ENCODE results near the gene METTL25.
"Not testable (repeated sequence)": the region's sequence is repeated elsewhere in the genome, so short reads cannot be mapped to it uniquely, and the experiment has no call there.

The METTL25 gene, protein sequence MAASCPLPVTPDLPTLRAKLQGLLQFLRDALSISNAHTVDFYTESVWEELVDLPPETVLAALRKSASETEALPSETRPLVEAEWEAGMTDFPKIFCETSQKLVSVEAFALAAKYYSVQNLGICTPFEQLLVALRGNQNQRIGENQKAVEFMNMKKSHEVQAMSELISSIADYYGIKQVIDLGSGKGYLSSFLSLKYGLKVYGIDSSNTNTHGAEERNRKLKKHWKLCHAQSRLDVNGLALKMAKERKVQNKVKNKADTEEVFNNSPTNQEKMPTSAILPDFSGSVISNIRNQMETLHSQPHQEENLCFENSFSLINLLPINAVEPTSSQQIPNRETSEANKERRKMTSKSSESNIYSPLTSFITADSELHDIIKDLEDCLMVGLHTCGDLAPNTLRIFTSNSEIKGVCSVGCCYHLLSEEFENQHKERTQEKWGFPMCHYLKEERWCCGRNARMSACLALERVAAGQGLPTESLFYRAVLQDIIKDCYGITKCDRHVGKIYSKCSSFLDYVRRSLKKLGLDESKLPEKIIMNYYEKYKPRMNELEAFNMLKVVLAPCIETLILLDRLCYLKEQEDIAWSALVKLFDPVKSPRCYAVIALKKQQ

DNA sequence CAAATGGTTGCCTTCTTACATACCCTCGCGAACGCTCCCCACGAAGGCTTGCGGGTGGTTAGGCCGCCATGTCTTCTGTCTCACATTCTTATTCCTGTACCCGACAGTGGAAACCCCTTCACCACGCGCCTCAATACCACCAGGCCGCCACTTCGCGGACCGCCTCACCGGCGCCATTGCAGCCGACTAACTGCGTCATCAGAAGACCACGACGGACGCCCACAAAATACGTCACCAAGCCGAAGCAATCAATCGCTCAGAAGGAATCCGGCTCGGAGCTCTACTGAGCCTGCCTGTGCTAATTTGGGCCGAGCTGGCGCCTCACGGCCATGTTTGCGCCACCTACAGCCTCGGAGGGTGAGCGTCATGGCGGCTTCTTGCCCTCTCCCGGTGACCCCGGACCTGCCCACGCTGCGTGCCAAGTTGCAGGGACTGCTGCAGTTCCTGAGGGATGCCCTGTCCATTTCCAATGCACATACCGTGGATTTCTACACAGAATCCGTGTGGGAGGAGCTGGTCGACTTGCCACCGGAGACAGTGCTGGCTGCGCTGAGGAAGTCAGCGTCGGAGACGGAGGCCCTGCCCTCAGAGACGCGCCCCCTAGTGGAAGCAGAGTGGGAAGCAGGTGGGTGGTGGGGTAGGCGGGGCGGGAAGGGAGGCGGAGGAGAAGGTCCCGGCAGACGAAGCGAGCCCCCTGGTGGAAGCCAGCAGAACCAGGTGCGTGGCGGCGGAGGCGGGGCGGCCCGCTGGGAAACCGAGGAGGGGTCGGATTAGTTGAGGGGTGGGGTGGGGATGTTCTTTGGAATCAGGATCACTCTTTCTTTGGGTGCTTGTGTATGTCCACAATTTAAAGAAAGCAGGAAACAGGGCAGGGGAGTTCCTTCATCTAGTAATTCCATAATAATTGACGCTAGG lies at the start of gene METTL25, which contains the start of gene CCDC59:
Gene METTL25, plus strand, starts transcription at position 330 of the 915 bp plus-strand sequence. Its CDS starts 37 bp downstream, at position 367.
Gene CCDC59, minus strand, starts transcription at position 188 of the 915 bp plus-strand sequence. Its CDS starts 11 bp downstream, at position 177.
- peak; percentile 98 for DNase-seq

DNA sequence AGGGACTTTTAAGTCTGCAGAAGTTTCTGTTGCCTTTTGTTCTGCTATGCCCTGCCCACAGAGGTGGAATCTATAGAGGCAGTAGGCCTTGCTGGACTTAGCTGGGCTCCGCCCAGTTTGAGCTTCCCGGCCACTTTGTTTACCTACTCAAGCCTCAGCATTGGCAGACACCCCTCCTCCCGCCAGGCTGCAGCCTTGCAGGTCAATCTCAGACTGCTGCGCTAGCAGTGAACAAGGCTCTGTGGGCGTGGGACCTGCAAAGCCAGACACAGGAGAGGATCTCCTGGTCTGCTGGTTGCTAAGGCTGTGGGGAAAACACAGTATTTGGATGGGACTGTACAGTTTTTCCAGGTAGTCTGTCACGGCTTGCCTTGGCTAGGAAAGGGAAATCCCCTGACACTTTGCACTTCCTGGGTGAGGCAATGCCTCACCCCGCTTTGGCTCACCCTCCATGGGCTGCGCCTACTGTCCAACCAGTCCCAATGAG lies 43.9 kb upstream of the METTL25 start:
- DNase-seq: no peak

DNA sequence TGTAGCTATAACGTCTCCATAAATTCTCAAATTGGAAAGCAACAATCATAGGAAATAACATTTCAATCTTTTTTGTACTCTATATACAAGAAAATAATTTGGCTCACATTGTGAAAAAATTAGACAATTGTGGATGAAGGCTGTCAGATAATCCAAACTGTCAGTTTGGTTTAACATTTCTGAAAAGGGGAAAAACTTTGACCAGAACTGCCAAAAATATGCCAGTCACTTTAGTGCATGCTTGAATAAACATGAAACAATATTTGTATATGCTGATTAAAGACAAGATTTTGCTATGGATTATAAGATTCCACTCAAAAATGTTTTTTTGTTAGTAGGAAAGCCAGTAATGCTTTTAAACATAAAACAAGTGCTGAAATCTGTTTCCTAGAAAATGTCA lies 39.1 kb upstream of the METTL25 start:
- DNase-seq: no peak

DNA sequence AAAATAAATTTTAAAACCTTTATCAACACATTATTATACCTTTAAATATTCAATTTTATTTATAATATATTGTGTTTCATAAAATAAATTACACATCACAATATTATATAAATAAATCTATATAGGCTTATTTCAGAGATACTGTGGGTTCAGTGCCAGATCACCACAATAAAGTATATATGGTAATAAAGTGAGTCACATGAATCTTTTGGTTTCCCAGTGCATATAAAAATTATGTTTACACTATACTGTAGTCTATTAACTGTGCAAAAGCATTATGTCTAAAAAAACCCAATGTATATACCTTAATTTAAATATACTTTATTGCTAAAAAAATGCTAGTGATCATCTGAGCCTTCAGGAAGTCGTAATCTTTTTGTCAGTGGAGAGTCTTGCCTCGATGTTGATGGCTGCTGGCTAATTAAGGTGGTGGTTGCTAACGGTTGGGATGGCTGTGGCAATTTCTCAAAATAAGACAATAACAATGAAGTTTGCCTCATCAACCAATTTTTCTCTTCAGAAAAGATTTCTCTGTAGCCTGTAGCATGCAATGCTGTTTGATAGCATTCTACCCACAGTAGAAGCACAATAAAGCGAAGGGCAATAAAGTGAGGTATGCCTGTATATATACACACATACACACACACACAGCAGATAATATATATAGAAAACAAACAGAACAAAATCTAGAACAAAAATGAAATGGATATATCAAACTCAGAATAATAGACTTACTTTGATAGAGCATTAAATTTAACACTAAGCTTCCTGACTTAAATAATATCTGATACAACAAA lies 32.6 kb upstream of the METTL25 start:
- no peak for DNase-seq

DNA sequence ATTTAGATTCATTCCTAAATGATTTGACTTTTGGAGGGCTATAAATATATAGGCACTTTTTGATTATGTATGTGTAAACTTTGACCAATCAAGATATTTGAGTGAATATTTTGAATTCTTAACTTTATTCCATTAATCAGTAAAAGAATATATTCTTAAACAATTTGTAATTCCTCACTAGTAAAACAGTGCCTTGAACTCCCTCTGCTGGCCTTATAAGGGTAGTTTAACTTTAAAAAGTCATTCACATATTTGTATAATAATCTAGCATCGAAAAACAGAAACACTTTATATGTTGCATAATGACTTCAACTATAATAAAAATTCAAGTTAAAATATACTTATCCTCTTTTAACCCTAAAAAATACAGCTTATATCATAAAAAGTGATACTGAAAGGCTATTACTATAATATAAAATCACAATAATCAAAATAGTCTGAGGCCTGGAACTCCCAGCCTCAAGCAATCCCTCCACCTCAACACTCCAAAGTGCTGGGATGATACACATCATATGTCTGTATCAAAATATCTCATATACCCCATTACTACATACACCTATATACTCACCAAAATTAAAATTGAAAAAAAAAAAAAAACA lies 31.3 kb upstream of the METTL25 start:
- peak; percentile 3 for DNase-seq

DNA sequence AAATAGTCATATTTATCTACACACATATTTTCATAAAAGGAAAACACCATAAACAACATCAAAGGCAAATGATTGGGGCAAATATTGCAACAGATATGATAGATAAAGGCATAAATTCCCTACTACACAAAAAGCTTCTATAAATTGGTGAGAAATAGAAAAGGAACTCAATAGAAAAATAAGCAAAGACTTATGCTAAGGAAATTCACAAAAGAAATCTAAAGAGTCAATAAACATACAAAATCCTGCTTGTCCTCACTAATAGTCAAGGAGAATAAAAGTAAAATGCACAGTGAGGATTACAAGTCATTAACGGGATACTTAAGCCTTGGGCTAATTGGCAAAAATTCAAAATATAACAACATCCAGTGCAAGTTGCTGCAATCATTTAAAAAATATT lies 30.5 kb upstream of the METTL25 start:
- no peak for DNase-seq

DNA sequence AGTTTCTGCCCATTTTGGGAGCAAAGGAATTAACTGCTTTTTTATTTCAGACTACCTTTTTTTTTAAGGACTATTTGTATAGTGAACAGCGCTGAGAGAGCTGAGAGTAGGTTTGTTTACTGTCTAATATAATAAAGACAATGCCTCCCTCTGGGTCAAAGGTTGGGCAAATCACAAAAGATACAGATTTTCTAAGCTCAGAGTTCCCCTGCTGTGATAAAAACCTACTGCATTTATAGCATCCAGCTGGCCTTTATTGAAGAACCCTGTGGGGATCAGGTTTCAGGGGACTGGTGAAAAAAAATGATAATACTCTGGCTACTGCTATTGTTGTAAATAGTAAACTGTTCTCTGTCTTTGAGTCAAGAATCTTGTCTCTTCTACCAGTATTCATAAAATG lies 28.8 kb upstream of the METTL25 start:
- no peak for DNase-seq

DNA sequence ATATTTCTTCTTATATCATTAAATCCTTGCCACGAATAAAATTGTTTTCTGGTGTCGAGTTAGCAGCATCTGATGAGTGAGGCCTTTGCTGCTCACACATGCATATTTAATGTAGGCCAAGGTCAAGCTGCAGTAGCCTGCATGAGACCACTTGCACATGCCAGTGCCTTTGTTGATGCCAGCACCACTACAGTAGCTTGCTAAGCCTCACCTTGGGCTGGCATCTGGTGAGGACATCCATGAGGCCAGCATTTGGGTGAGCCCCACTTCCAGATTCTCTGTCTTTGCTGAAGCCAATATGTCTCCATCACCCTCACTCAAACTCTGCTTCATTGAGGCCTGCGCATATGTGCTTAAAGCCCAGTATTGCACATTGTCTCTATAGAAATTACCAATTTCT lies 8.2 kb upstream of the METTL25 start:
- DNase-seq: no peak

DNA sequence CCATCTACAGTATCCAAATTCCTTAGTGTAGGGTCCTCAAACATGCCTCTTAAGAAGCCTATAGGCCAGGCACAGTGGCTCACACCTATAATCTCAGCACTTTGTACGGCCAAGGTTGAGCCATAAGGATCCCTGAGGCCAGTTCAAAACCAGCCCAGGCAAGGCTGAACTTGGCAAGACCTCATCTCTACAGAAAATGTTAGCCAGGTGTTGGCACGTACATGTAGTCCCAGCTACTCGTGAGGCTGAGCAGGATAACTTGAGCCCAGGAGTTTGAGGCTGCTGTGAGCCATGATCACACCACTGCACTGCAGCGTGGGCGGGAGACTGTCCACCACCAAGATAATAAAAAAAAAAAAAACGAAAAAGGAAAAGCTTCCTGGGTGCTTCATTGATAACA lies 6.9 kb upstream of the METTL25 start:
- no peak for DNase-seq

DNA sequence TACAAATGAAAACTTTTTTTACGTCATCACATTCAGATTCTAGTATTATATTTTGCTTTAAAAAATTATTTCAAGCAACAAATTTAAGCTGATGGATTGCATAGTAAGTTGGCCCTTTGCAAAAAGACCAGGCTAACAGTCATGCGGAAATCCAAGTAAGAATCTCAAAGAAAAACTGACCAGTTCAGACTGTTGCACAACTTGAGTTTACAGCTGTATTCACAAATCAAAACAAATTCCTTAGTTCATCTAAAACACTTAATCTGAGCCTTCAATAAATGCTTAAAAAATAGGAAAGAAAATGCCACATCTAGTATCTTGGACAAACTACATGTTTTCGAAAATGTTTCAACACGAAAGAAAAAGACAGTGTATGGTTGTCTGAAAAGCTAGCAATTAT lies 989 bp upstream of the METTL25 start:
- no peak for DNase-seq

DNA sequence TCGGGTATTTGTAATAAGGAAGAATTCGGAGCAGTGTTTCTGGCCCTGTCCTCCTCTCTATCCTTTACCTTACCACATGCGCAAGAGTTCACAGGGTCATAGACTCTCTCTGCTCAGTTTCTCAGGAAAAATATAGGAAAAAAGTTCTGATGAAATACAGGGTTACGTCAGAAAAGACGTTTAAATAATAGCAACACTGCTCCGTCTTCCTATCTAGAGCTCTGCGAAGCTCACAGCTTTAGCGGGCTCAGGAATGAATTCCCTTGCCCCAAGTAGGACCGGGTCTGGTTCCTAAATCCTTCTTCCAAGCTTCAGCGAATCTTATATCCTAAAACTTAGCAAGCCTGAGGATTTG lies 507 bp upstream of the METTL25 start:
- peak; percentile 10 for DNase-seq

DNA sequence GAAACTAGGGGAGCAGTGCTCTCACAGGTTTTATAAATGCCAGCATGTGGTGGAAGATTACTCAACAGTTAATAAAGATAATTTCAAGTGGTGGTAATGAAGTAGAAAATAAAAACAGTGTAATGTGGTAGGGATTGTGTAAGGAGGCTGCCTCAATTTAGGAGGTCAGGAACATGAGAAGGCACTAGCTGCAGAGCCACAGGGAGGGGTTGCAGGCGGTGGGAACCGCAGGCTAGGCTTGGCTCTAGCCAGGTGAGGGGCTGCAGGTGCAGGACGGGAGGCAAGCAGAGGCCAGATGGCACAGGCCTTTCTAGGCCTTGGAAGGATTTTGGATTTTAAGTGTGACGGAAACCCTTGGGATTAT lies 768 bp downstream of the METTL25 start:
- no peak for DNase-seq

DNA sequence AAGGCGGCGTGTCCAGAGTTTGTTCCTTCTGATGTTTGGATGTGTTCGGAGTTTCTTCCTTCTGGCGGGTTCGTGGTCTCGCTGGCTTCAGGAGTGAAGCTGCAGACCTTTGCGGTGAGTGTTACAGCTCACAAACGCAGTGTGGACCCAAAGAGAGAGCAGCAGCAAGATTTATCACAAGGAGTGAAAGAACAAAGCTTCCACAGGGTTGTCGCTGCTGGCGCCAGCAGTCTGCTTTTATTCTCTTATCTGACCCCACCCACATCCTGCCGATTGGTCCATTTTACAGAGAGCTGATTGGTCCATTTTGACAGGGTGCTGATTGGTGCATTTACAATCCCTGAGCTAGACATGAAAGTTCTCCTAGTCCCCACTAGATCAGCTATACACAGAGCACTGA lies 2.5 kb downstream of the METTL25 start:
- DNase-seq: not testable (repeated sequence)

DNA sequence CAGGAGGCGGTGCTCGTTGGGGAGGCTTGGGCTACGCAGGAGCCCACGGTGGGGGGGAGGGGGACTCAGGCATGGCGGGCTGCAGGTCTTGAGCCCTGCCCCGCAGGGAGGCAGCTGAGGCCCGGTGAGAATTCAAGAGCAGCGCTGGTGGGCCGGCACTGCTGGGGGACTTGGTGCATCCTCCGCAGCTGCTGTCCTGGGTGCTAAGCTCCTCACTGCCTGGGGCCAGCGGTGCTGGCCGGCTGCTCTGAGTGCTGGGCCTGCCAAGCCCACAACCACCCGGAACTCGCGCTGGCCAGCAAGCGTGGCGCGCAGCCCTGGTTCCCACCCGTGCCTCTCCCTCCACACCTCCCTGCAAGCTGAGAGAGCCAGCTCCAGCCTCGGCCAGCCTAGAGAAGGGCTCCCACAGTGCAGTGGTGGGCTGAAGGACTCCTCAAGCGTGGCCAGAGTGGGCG lies 3.2 kb downstream of the METTL25 start:
- no peak for DNase-seq

DNA sequence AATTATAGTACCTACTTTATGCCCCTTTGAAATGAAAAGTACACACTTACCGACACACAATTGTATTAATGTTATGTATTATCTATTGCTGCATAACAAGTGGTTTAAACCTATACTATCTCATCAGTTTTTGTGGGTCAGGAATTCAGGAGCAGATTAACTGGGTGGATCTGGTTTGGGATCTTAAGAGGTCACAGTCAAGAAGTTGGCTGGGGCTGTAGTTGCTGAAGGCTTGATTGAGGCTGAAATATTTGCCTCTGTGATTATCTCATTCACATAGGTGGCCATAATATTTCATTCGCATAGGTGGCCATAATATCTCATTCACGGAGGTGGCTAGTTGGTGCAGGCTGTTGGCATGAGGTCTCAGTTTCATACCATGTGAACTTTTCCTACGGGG lies 5.7 kb downstream of the METTL25 start:
- DNase-seq: no peak

DNA sequence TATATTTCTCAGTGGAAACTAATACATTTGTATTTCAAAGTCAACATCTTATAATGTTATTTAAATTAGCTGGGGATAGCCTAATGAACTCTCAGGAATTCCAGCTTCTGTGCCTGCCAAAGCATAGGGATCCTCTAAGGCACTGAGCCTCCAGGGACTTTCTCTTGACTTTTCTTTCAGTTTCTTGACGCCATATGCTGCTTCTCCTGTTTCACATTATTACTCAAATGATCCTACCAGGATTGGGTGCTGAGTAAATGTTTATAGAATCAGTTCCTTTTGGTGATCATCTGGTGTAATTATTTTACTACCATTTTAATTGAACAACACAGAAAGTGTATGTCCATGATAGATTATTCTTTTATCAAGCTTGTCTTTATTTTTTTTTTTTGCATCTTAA lies 7.9 kb downstream of the METTL25 start:
- no peak for DNase-seq

DNA sequence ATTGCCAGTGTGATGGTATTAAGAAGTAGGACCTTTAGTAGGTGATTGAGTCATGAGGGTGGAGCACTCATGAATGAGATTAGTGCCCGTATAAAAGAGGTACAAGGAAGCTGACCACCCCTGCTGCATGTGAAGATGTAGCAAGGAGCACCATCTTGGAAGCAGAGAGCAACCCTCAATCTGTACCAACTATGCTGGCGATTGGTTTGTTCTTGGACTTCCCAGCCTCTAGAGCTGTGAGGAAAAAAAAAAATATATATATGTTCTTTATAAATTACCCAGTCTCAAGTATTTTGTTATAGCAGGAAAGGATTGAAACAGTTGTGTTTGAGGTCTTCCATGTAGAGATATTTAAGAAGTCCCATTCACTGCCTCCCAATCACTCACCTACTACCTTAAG lies 16.9 kb downstream of the METTL25 start:
- DNase-seq: no peak

DNA sequence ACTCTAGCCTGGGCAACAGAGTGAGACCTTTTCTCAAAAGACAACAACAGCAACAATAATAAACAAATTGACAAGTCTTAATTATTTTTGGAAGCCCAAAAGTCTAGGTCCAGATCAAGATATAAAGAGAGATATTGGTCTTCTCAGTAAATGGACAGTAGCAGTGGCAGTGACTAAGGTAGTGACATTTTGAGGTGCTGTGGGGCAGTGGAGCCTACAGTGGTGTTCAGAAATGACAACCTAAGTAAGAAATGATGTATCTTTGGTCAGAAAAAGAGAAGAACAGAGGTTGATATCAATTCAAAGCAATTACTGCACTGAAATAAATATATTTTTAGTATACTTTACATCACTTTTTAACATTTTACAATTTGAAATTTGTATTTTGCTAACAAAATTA lies 20.7 kb downstream of the METTL25 start:
- DNase-seq: no peak

DNA sequence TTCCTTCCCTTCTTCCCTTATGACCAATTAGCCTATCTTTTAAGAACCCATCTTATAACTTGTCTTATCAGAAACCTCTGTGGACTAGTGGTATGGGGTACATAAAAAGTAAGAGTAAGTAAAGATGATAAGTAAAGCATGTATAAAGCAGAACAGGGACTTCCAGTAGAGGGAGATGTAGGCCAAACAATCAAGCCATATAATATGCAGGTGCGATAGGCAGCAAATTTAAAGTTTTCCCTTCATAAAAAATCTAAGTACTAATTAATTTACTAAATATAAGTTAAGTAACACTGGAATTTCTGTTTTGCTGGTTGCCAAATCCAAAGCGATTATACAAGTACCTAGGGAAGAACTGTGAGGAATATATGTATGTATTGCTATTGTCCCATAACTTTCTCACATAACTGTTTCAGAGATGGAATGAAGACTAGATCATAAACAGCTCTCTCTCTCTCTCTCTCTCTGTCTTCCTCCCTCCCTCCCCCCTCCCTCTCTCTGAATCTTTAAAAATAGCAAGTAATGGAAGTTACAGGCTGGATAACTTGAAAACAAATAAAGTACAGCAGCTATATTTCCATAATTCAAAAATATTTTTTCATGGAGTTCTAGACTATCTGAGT lies 25.7 kb downstream of the METTL25 start:
- no peak for DNase-seq

DNA sequence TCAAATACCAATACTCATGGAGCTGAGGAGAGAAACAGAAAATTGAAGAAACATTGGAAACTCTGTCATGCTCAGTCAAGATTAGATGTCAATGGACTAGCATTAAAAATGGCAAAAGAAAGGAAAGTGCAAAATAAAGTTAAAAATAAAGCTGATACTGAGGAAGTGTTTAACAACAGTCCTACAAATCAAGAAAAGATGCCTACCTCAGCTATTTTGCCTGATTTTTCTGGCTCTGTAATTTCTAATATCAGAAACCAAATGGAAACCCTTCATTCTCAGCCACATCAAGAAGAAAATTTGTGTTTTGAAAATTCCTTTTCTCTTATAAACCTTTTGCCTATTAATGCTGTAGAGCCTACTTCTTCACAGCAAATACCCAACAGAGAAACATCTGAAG lies 40.5 kb downstream of the METTL25 start:
- no peak for DNase-seq

DNA sequence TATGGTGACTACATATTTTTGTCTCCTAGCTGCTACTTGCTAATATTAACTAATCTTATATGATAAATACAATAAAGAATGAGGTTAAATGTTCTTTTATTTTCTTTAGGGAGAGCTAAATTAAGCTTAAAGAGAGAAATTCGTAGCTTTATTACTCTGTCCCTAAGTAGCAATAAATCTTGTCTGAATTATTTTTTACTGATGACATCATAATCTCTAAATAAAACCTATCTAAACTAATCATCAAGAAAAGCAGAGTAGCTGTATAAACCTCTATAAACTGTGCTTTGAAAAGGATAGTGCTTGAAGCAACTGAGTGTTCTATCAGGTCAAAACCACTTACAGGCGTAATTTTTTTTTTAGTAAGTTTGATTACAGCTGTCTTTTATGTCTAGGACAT lies 42.5 kb downstream of the METTL25 start:
- no peak for DNase-seq

DNA sequence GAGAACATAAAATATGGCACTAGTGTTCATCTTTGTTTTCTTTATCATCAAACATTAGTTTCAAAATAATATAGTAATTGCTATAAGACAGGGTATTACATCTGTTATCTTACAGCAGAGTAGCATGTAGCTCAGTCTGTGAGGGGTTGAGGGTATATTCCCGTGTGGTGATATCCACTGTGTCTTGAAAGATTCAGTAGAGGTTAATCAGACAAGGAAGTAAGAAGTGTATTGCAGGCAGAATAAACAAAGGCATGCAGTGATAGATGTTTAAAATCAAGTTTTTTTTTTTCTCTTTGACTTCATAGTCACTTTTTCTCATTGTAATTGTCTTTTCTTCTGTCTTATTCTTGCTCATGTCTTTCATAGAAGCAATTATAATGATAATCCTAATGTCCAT lies 48.3 kb downstream of the METTL25 start:
- no peak for DNase-seq

Data from CD4-positive, alpha-beta T cell treated with Interleukin-21 for 1 hour (primary cell).